Cortex of kidney (tissue), 1 donor: Measurements from ENCODE around the gene ZNF93.
"Not testable (repeated sequence)": the region's sequence is repeated elsewhere in the genome, so short reads cannot be mapped to it uniquely, and the experiment has no call there.

Experiments used
- DNase-seq: peaks from one replicate; lab custom pipeline; 2025; lab: John Stamatoyannopoulos, UW

Gene ZNF93

GRCh38 chr19:19938449-19938848 is 37.7 kb downstream of the ZNF93 start:
- no peak for DNase-seq

GRCh38 chr19:19943848-19944582 is 43.3 kb downstream of the ZNF93 start:
- DNase-seq = no peak

- DNase-seq = no peak
These were observed 43.8 kb downstream of the ZNF93 start for GRCh38 chr19:19944583-19944880.

GRCh38 chr19:19946226-19946625 is 45.5 kb downstream of the ZNF93 start:
- no peak for DNase-seq

GRCh38 chr19:19948800-19949199 is 48.1 kb downstream of the ZNF93 start:
- no peak for DNase-seq

GRCh38 chr19:19955208-19955607 is 54.5 kb downstream of the ZNF93 start:
- no peak for DNase-seq

- DNase-seq = no peak
These were observed 55.8 kb downstream of the ZNF93 start for GRCh38 chr19:19956434-19957075.

GRCh38 chr19:19957766-19958165 is 57.0 kb downstream of the ZNF93 start:
- not testable (repeated sequence) for DNase-seq

GRCh38 chr19:19959151-19959799 is 58.5 kb downstream of the ZNF93 start:
- DNase-seq = not testable (repeated sequence)

- DNase-seq = no peak
These were observed 63.7 kb downstream of the ZNF93 start for GRCh38 chr19:19964416-19964815.

- DNase-seq = not testable (repeated sequence)
These were observed 65.4 kb downstream of the ZNF93 start for GRCh38 chr19:19966126-19966525.

- no peak for DNase-seq
These were observed 66.1 kb downstream of the ZNF93 start for GRCh38 chr19:19966862-19967261.
